Smooth muscle cell of bladder (primary cell): Measurements from ENCODE around the gene SCGB2B2. TPM values are rescaled to one million over a fixed set of nuclear protein-coding genes. Genes with fewer than 3 reads are reported as not detected.

ENCODE experiments used
- total RNA-seq: library from RNA; depleted of rRNA; stranded (reverse); fragments of >200 nt; gene quantifications from 2 replicates; pipeline ENCODE4 v1.2.3, GENCODE V29; 2014

SCGB2B2 gene, protein sequence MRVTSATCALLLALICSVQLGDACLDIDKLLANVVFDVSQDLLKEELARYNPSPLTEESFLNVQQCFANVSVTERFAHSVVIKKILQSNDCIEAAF
- total RNA-seq = under 0.01 and 0.14 TPM in 2 replicates

DNA sequence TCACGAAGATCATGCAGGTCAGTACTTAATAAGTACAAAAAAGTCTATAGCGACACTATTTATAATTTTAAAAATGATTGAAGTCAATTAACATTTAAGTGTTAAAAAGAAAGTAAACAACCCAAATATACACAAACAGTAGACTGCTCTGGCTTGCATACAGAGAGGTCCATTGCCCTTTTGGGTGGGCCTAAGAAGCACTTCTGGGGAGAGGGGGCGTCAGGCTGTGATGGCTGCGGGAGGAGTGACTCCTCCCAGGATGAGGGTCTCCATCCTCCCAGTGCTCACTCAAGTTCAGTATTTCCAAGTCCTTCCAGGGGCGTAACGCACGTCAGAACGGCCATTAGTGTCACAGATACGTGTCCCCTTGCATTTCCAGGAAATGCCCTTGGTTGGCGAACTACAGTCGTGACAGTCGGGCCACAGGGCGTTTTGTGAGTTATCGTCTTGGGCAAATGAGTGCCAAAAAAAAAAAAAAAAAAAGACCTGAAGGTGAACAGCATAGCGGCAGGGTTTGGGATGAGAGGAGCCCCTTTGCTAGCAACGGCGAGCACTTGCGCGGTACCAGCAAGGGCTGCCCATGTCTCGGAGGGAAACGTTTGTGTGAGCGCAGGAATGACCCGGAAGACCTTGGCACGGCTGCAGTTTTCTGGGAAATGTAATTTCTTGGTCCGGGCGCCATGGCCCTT, at the start of gene SCGB2B2:
TSS of gene SCGB2B2 (minus strand) at position 463 of the 689 bp plus-strand sequence. CDS start 82,596 bp downstream, outside the sequence.

DNA sequence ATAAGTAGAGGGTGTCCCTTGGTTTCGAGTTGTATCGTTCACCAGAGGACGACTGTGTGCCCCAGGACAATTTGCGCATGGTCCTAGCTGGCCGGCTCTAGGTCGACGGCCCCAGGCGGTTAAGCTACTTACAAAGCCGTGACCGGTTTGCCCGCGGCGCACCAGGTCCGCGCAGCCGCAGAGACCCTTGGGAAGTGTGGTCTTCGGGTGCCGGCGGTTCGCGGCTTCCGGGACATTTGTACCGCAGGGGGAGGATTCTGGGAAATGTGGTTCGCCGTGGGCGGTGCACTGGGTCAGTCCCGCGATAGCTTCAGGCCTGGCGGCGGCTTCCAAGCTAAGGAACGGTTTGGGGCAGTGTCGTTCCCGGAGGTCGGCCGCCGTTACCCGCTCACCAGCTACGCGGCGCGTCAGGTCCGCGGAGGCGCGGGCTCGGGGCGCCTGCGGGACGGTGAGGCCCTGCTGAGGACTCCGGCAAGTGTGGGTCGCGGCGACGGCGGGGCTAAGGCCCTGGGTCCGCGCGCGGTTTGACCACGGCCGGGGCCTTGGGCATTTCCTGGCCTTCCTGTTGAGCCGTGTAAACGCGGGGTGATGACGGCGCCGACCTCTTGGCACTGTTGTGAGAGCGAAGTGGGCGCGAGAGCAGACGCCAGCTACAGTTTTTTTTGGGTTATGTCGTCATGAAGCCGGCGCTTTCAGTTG, 576 bp upstream of the SCGB2B2 start, which contains the start of gene ZNF302:
TSS of gene ZNF302 (plus strand) at position 293 of the 699 bp plus-strand sequence. CDS start 1,127 bp downstream, outside the sequence.

Other genes starting within 250 kb of the SCGB2B2 start
- gene UBA2, start 248.8 kb downstream of the SCGB2B2 start, total RNA-seq = 94.9 and 150 TPM in 2 replicates
- gene WTIP, start 195.4 kb downstream of the SCGB2B2 start, total RNA-seq = 37.8 and 72.9 TPM in 2 replicates
- 14.8 and 15.4 TPM in 2 replicates for gene ZNF302, start 519 bp upstream of the SCGB2B2 start, total RNA-seq
- gene ZNF181, start 57.1 kb upstream of the SCGB2B2 start, total RNA-seq = 14.6 and 16.1 TPM in 2 replicates
- gene ZNF599, start 96.1 kb upstream of the SCGB2B2 start, total RNA-seq = 4.7 and 5.3 TPM in 2 replicates
- 2.2 and 2.3 TPM in 2 replicates for gene ZNF30, start 249.7 kb upstream of the SCGB2B2 start, total RNA-seq